Measurements from ENCODE around the gene NRN1.

Gene NRN1

GRCh38 chr6:6002848-6003620 is 3.7 kb downstream of the NRN1 start:
- in situ Hi-C loops (cut with MboI; ENCODE audit: low sequenced_read_pairs): no loop called here

- in situ Hi-C loops (cut with MboI; ENCODE audit: low sequenced_read_pairs): no loop called here
These were observed 4.5 kb downstream of the NRN1 start for GRCh38 chr6:6002005-6002847.

DNA sequence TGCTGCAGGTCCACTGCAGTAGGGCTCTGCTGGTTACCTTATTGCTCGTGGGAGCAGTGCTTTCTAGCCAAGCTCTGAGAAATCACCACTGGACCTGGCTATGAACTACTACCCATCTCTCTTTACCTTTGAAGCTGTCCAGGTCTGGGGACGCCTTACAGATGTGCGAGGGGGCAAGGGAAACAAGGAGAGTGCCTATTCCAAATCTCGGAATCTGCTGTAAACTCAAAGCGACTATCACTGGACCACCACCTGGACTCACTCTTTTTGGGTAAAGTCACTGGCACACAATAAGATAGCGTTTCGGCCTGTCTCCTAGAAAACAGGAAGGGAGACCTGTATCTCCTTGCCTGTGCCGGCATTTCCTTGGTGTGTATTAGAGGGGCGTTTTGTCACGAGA is 5.3 kb downstream of the NRN1 start:
- in situ Hi-C loops (cut with MboI; ENCODE audit: low sequenced_read_pairs): no loop called here

DNA sequence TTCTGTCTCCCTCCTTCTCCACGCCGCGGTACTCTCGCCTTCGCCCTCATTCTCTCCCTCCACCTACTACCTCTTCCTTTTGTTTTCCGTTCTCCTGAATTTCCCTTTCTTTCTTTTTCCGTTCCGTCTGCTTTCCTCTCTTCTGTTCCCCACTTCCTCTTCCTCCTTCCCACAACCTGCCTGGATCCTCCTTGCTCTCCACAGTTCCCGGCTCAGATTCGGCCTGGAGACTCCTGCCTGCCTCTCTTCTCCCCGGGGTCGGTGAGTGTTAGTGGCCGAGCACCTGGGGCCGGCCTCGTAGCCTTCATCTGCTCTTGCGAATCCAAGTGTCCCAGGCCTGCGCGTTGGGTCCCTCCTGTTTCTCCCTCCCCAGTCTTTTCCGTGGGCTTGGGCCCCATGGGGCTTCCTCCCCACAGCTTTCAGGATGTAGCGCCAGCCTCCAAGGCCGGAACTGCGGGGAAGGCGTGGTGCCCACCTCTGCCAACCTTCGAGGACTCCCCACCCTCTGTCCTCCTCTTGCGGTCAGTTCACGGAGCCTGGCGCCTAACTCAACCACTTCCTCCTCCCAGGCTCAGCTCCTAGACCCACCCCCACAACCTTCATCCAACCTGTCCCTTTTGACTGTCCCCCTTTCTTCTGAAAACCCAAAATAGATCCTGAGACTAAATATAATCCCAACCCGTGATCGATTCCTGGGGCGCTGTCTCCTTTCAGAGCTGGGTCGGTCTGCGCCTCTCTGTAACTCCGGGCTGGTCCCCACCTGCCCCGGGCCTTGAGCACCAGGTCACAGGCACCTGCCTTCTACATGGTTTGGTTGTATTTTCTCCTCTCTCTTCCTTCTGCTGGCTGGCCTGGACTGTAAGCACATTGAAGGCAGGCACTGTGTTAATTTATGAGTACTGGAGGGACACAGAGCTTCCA is 6.8 kb downstream of the NRN1 start:
- in situ Hi-C loops (cut with MboI; ENCODE audit: low sequenced_read_pairs): no loop called here

DNA sequence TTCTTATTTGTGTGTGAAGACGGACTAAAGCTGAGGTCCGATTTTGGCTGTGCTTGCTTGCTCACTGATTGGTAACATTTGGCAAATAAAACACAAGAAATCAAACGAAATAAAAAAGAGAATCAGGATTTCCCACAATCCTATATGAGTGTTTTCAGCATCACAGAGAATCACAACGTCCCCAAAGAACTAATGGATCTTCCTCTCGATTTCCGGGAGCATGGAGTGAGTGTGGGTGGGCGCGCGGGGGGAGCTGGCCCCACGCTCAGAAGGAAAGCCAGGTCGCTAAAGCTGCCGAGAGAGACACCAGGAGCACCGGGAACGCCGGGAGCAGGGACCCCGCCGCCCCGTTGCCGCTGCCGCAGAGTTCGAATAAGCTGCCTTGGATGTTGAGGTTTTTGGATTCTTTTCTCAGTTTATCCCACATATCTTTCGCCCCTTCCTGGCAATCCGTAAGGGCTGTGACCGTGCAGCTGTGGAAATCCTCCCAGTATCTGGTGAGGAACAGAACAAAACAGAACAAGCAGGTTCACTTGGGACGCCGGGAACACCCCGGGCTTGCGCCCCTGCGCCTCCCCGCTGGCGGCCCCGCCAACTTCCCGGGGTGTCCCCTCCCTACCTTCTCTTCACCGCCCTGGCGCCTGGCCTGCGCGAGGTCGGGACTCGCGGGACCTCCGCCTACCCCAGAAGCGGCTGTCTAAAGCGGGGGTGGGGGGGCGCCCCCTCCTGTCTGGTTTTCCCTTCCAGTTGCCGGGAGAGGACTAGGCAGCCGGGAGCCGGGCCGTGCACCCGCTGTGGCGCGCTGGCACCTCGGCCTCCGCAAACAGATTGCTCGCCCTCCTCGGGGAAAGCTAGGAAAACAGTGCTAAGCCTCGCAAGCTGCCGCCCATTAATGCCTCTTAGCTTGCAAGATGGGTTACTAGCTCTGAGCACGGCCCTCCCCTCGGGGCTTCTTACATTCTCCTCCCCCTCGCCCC is 7.7 kb downstream of the NRN1 start:
- in situ Hi-C loops (cut with MboI; ENCODE audit: low sequenced_read_pairs): no loop called here

DNA sequence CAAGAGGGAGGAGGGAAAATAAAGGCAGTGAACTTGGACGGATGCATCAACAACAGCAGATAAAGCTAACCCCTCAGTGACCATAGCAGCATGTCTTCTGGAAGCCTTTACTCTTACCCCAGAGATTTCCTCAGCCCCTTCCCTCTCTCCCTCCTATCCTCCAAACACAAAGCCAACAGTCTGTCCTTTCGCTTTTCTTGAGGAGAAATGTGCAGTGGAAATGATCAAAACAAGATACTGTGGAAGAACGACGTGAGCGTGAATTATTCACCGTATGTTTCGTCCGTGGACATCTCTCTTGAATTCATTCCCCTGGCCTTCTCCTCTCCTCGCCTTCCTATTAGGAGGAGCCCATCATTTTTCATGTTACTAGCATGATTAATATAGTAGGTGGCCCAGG is 8.5 kb downstream of the NRN1 start:
- in situ Hi-C loops (cut with MboI; ENCODE audit: low sequenced_read_pairs): no loop called here

GRCh38 chr6:5997420-5997987 is 9.2 kb downstream of the NRN1 start:
- in situ Hi-C loops (cut with MboI; ENCODE audit: low sequenced_read_pairs): no loop called here

GRCh38 chr6:5996714-5997419 is 9.9 kb downstream of the NRN1 start:
- in situ Hi-C loops (cut with MboI; ENCODE audit: low sequenced_read_pairs): no loop called here

DNA sequence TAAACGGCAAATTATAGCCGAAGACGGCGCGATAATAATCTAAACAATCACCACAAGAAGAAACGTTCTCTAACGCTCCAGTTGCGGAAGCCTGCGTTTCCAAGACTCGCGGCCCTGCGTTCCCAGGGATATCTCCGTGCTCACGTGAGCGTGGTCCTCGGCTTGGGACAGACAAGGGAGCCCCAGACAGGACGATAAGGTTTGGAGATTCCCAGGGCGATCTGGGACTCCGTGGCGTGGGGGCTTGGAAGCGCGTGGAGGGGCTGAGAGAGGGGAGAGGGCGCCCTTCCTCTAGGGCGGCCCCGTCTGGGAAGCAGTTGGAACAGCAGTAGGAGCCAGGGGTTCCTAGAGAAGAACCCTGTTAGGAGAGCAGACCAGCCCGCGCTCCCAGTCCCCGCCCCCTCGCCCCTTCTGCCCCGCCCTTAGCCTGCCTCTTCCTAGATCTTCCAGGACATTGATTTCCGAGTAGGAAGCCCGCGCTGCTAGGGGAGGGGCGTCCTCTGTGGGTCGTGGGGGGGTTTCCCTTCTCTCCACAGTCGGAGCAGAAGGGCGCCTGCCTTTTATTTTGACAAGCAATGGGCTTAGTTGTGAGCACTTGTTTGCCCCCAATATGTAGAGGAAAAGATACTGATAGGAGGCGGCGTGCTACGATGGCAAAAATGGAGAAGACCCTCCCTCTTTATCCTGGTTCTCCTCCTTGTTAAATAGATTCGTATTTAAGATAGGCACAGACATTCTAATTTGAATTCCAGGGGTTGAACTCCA is 10.6 kb downstream of the NRN1 start:
- in situ Hi-C loops (cut with MboI; ENCODE audit: low sequenced_read_pairs): no loop called here

- in situ Hi-C loops (cut with MboI; ENCODE audit: low sequenced_read_pairs): no loop called here
These were observed 11.1 kb downstream of the NRN1 start for GRCh38 chr6:5995658-5995948.

DNA sequence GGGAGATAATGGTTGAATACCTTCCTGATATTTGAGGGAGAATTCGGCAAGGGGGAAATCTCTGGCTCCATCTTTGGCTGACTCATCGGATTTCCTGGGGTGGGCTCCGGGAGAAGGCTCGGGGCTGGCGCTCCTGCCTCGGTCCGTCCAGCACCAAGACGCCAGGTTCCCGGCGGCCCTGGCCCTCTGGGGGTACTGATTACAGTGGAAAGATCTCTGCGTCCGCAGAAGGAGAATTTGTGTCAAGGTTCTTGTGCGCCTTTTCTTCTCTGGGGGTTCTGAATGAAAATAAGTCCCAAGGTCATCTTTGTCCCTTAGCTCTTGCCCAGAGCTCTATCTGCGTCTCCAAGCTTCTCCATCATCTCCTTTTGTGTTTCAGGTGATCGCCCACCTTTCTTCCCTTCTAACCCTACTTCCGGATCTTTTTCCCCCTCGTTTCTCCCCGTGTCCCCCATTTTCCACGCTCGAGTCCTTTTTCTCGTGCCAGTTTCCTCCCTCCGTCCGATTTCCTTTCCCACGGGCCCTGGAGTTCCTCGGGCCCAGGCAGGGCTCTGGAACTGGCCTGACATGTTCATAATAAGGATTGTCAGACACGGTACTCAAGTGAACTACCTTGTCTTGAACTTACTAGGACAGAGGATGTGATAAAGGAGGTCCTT is 11.6 kb downstream of the NRN1 start:
- in situ Hi-C loops (cut with MboI; ENCODE audit: low sequenced_read_pairs): no loop called here

- in situ Hi-C loops (cut with MboI; ENCODE audit: low sequenced_read_pairs): no loop called here
These were observed 12.3 kb downstream of the NRN1 start for GRCh38 chr6:5994234-5994998.

GRCh38 chr6:5992551-5993225 is 14.0 kb downstream of the NRN1 start:
- in situ Hi-C loops (cut with MboI; ENCODE audit: low sequenced_read_pairs): no loop called here

- in situ Hi-C loops (cut with MboI; ENCODE audit: low sequenced_read_pairs): no loop called here
These were observed 15.9 kb downstream of the NRN1 start for GRCh38 chr6:5990786-5991185.

- in situ Hi-C loops (cut with MboI; ENCODE audit: low sequenced_read_pairs): no loop called here
These were observed 17.5 kb downstream of the NRN1 start for GRCh38 chr6:5989141-5989723.

- in situ Hi-C loops (cut with MboI; ENCODE audit: low sequenced_read_pairs): no loop called here
These were observed 19.9 kb downstream of the NRN1 start for GRCh38 chr6:5986861-5987260.

Measured in HL-60/S4 treated with phorbol 12-myristate 13-acetate at 8.2 ng/mL for 4 days and 3 days (cell line).